Non-pigmented ciliary epithelial cell (primary cell): ENCODE measurements around the gene PKN1.
A peak's percentile ranks its signal among the peaks of the same experiment; 100 is the strongest.
"Not testable (repeated sequence)": the region's sequence is repeated elsewhere in the genome, so short reads cannot be mapped to it uniquely, and the experiment has no call there.

ENCODE experiments used
- DNase-seq: peaks from one replicate; pipeline ENCODE4 v3.0.0-alpha.2; 2010; ENCODE audit warnings: low read depth

PKN1 gene

DNA sequence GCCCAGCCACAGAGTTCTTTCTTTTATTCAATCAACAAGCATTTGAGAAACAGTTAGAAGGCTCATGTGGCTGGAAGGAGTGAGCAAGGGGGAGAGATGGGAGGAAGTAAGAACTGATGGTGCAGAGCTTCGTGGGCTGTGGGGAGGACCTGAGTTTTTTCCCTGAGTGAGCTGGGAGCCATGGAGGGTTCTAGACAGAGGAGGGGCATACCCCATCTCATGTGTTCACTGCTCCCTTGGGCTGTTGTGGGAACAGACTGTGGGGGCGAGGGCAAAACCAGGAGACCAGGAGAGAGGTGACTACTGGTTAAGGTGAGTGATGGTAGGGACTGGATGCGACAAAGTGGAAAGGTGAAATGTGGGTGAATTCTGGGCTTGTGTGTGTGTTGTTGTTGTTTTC, 2.4 kb upstream of the PKN1 start:
- DNase-seq = no peak

DNA sequence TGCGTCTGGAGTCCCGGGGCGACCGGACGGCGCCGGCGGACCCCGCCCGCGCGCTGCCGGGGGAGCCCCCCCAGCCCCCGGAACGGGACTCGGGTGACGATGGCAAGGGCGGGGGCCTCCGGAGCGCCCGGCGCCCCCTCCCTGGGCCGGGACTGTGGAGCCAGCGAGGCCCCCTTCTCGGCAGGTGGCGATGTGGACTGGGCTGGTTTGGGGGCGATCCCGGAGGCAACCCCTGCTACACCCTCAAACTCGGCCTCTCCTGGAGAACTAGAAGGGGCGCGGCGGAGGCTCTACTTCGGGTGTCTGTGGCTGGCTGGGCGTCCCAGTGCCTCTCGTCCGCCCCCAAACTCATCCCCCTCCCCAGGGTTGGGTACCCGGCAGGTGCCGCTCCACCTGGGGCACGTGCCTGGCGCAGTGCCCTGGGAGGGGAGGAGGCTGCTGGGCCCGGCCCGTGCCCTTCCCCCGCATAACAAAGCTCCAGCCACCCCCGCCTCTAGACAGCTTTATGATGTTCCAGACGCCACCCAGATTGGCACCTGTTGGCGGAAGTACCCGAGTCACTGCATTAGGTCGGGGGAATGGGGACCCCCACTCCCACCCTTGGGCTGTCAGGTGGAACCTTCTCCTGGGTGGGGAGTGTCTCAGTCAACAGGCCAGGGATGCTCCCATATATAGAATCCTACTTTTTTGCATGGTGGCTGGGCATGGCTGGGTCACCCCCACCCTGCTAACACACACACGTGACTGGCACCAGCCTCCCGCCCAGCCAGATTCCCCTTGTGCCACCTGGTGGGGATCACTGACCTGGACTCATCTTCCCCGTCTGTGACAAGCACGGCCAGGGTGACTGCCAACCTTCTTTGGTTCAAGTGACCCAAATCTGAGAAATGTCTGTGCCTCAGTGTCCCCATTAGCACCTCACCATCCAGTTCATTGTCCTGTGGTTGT, 722 bp downstream of the PKN1 start:
- no peak for DNase-seq

DNA sequence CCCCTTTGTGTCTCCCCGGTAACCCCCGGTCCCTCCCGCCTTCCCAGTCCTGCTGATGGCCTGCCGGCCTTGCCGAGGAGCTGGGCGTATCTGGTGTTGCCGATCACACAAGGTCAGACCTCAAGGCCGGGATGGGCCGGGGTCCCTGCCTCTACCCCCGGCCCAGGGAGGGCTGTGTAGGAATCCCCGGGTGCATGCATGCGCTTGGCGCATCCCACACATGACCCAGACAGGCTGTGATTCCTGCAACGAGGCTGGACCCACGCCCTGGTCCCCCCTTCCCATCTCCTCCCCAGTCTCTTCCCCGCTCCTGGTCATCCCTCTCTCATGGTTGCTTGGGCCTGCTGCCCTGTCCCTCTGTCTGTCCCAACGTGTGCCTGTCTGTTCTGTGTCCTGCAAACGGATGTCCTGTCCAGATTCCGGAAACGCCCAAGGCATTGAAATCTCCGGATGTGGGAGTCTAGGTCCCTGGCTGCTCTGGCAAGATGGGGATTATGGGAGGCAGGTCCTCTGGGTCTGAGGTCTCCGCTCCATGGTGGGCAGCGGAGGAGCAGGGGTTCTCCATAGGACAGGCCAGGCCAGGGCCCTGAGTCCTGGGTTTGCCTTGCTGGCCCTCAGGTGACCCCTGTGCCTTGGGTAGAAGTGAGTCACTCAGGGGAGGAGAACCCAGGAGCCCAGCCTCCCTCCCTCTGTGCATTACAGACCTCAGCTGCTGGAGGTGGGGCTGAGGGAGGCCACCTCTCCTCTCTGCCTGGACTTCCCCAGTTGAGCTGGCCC, 1.6 kb downstream of the PKN1 start:
- DNase-seq = peak; percentile 56

DNA sequence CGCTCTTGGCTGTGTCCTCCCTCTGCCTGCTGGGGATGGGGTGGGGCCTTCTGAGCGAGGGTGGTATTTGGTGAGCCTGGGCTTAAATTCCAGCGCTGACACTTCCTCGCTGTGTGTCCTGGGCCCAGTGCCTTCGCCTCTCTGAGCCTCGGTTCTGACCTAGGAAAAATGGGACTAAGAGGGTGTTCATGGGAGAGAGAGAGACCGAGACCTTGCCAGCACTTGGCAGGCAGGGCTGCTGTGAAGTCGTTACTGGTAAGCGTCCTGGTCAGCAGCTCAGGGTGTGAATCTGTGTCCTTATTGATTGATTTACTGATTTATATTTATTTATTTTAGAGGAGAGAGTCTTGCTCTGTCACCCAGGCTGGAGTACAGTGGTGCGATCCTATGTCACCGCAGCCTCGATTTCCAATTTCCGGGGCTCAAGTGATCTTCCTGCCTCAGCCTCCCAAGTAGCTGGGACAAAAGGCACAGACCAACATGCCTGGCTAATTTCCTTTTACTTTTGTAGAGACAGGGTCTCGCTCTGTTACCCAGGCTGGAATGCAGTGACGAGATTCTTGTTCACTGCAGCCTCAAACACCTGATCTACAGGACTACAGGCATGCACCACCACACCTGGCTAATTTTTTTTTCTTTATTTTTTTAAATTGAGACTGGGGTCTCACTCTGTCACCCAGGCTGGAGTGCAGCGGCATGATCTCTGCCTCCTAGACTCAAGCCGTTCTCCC, 2.4 kb downstream of the PKN1 start:
- no peak for DNase-seq

DNA sequence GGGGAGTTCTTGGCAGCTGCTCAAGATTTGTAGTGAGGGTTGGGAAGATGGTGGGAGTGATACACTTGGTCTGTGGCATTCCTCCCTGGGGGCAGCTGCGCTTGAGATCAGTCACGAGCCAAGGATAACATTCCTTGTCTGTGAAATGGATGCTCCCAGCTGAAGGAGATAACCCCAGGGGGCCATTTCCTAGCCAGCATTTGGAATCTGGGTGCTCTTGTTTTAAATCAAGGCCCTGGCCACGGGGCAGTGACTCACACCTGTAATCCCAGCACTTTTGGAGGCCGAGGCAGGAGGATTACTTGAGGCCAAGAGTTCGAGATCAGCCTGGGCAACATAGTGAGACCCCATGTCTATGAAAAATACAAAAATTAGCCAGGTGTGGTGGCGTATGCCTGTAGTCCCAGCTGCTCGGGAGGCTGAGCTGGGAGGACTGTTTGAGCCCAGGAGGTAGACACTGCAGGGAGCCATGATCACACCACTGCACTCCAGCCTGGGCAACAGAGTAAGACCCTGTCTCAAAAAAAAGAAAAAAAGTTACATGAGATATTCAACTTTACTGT, 4.6 kb downstream of the PKN1 start:
- DNase-seq = no peak

DNA sequence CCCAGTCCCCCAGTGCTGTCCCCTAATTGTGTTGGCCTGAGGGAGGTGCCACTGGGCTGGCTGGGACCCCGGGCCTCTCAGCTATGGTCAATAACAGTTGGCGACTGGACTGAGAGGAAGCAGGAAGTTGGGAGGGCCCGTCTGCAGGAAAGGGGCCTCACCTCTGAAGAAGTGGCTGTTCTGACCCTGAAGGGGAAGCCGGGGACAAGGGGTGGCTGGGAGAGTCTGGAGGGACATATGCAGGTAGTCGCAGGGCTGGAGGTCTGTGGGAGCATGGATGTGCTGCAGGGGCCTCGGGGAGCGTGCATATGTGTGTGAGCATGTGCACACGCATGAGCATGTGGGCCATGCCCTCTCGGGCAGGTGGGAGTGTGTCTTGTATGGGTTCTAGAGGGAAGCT, 5.9 kb downstream of the PKN1 start:
- no peak for DNase-seq

DNA sequence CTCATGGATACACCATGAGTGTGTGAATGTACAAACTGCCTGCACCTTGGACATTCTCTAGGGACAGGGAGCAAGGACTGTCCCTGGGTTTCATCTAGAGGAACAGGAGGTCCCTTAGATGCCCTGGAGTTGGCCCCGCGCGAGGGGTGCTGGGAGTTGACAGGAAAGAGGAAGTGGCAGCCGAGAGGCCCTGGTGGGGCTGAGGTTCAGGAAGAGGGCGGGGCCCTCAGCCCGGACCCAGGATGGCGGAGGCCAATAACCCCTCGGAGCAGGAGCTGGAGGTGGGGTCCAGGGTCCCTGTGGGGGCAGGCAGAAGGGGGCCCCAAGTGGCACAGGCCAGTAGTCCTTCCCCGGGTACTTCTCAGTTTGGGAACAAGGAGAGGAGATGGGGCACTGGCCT, 6.9 kb downstream of the PKN1 start:
- DNase-seq = no peak

DNA sequence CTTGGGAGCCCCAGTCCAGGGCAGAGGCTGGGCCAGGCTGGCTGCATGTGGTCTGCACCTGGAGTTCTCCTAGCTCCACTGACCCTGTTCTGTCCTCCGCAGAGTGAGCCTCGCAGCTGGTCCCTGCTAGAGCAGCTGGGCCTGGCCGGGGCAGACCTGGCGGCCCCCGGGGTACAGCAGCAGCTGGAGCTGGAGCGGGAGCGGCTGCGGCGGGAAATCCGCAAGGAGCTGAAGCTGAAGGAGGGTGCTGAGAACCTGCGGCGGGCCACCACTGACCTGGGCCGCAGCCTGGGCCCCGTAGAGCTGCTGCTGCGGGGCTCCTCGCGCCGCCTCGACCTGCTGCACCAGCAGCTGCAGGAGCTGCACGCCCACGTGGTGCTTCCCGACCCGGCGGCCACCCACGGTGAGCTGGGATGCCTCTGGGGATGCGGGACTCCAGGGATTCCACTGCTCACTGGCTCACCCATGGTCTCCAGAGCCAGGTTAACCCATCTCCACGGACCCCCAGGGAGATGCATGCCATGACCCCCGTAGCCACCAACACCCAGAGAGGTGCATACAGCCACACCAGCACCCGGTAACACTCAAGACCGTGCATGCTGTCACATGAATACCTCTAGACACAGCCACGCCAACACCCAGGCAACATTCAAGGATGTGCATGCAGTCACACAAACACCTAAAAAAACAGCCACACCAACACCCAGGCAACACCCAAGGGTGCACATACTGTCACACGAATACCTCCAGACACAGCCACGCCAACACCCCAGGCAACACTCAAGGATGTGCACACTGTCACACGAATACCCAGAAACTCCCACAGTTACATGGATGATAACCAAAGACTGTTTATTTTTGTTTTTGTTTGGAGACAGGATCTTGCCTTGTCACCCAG, 8.2 kb downstream of the PKN1 start:
- no peak for DNase-seq

DNA sequence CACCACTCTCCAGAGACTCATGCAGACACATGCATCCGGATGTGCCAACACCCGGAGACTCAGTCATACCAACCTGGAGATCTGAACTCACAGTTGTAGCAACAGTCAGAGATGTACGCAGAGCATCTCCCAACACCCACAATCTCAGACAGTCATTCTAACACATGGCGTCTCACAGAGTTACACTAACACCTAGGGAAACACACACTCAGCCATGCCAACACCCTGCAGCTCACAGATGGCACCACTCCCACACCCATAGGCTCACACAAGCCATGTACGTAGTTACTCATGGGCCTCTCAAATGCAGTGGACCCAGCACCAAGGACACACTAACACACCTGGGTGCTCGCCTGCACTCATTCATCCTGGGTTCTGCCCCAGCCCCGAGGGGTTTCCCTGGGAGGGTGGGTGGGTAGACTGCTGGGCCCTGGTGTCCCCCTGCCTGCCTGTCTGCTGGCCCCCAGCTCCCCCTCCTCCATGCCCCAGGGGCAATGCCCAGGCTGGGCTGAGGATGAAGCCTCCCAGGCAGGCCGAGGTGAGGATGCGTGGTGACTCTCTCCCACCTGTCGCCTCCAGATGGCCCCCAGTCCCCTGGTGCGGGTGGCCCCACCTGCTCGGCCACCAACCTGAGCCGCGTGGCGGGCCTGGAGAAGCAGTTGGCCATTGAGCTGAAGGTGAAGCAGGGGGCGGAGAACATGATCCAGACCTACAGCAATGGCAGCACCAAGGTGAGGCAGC, 10.0 kb downstream of the PKN1 start:
- no peak for DNase-seq

DNA sequence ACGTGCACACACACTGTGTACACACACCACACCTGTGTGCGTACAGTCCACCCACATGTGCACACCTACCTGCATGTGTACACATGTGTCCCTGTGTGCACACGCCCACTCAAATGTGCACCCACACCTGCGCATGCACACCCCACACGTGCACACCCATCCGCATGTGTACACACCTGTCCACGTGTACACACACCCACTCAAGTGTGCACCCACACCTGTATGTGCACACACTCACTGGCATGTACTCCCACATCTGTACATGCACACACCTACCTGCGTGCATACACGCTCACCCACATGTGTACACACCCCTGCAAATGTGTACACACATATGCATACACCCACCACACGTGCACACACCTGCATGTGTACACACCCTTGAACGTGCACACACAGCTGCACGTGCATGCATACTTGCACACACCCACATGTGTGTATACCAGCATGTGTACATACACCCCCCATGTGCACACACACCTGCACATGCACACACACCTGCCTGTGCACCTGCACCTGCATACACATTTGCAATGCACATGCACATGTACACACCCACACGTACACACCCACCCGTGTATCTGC, 10.6 kb downstream of the PKN1 start:
- no peak for DNase-seq

DNA sequence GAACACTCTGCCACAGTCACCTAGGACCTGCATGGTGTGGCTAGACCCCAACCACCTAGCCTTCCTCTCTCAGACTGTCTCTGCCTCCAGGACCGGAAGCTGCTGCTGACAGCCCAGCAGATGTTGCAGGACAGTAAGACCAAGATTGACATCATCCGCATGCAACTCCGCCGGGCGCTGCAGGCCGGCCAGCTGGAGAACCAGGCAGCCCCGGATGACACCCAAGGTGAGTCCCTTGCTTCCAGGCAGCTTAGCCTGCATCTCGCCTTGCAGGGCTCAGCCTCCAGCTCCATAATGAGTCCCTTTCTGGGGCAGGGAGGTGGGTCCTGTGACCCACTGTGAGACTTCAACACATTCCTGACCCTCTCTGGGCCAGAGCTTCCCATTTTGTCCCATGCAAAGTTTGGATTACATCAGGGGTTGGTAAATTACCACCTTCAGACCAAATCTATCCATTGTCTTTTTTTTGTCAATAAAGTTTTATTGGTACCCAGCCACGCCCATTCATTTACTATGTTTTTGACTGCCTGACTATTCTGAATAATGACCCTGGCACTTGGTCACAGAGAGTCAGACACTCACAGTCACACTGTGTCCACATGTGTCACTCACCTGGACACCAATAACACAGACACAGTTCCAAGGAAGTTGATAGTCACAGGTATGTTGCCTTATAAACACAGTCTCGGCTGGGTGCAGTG, 13.4 kb downstream of the PKN1 start:
- DNase-seq = no peak

DNA sequence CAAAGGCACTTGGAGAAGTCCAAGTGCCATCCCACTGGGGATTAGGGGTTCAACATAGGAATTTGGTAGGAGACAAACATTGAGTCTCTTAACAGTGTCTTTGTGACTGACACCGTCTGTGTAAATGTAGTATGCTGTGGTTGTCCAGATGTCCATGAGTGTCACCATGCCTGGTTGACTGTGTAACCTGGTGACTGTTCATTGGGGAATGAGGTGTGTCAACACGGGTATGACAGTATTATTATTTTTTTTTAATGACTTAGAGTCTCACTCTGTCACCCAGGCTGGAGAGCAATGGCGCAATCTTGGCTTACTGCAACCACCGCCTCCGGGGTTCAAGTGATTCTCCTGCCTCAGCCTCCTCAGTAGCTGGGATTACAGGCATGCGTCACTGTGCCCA, 16.2 kb downstream of the PKN1 start:
- no peak for DNase-seq

DNA sequence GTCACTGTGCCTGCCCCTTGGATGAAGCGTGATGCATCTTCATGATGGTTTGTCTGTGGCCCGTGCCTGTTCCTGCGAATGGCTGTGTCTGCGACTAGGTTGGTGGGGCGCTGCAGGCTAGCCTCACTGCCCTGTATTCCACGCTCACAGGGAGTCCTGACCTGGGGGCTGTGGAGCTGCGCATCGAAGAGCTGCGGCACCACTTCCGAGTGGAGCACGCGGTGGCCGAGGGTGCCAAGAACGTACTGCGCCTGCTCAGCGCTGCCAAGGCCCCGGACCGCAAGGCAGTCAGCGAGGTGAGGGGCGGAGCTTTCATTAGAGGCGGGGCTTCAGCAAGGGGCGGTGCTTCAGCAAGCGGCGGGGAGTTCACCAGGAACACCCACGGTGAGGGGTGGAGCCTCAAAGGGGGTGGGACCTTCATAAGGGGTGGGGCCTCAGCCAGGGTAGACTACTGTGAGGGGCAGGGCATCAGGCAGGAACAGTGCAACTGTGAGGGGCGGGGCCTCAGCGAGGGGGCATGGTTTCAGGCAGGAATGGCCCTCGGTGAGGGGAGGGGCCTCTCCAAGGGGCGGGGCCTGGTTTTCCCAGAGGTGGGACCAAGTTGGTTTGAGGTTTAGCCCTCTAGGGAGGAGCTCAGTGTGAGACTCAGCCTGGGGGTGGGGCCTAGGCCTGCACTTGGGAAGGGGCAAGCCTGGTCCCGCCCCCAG, 17.2 kb downstream of the PKN1 start:
- no peak for DNase-seq

DNA sequence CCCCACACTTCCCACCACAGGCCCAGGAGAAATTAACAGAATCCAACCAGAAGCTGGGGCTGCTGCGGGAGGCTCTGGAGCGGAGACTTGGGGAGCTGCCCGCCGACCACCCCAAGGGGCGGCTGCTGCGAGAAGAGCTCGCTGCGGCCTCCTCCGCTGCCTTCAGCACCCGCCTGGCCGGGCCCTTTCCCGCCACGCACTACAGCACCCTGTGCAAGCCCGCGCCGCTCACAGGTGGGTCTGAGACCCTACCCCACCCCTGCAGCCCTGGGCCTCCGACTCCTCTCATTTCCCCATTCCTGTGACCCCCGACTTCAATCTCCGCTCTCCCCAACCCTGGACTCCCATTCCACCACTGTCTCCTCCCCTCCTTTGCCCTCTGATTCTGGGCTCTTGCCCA, 17.8 kb downstream of the PKN1 start:
- DNase-seq = no peak

DNA sequence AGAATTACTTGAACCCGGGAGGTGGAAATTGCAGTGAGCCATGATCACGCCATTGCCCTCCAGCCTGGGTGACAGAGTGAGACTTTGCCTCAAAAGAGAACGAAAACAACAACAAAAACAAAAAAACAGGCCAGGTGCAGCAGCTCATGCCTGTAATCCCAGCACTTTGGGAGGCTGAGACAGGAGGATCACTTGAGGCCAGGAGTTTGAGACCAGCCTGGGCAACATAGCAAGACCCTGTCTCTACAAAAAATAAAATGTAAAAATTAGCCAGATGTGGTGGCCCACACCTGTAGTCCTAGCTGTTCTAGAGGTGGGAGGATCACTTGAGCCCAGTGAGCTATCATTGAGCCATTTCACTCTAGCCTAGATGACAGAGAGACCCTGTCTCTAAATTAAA, 19.2 kb downstream of the PKN1 start:
- not testable (repeated sequence) for DNase-seq

DNA sequence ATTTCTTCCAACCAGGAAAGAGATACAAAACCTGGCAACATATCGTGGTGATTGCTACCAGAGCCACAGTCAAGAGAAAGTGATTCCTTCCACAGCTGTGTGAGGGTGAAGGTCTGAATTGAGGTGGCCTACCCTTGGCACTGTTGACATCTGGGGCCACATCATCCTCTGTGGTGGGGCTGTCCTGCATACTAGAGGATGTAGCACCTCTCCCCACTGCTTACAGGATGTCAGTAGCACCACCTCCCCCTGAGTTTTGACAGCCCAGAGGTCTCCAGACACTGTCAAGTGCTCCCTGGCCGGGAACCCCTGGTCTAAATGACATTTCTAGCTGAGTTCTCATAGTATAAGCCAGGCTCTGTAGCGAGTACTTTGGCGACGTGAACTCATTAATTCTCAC, 26.6 kb downstream of the PKN1 start:
- DNase-seq = no peak

DNA sequence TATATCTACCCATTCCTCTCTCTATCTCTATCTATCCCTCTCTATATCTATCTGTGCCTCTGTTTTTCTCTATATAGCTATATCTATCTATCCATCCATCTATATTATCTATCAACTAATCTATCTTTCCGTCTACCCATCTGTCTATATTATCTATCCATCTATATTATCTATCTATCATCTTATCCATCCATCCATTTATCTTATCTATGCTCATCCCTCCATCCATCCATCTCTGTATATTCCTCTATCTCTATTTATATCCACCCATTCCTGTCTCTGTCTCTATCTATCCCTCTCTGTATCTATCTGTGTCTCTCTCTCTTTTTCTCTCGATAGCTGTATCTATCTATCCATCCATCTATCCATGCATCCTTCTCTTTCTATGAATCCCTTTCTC, 27.8 kb downstream of the PKN1 start:
- no peak for DNase-seq

DNA sequence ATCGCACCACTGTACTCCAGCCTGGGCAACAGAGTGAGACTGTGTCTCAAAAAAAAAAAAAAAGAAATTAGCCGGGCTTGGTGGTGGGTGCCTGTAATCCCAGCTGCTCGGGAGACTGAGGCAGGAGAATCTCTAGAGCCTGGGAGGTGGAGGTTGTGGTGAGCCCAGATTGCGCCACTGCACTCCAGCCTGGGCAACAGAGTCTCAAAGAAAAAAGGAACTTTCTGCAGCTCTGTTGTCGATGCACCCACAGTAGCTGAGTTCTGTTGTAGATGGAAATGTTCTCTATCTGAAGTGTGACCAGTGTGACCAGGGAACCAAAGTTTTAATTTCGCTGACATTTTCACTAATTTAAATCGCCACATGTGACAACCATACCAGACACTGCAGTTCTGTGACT, 29.3 kb downstream of the PKN1 start:
- DNase-seq = not testable (repeated sequence)

DNA sequence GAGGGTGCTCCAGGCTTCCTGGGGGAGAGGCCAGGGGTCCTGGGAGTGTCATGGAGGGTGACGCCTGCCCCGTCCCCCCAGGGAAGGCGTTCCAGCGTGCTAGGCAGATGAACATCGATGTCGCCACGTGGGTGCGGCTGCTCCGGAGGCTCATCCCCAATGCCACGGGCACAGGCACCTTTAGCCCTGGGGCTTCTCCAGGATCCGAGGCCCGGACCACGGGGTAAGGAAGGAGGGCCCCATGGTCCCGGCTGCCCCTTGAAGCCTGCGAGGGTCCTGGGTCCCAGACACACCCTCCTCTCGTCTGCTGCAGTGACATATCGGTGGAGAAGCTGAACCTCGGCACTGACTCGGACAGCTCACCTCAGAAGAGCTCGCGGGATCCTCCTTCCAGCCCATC, 30.6 kb downstream of the PKN1 start:
- DNase-seq = no peak
